Right hindlimb (tissue), 1 donor: Measurements from ENCODE around the gene RNF125.
"Not testable (repeated sequence)": the region's sequence is repeated elsewhere in the genome, so short reads cannot be mapped to it uniquely, and the experiment has no call there.

Experiments
- DNase-seq: peaks from one replicate; pipeline ENCODE4 v3.0.0-alpha.2; 2018

RNF125 gene

DNA sequence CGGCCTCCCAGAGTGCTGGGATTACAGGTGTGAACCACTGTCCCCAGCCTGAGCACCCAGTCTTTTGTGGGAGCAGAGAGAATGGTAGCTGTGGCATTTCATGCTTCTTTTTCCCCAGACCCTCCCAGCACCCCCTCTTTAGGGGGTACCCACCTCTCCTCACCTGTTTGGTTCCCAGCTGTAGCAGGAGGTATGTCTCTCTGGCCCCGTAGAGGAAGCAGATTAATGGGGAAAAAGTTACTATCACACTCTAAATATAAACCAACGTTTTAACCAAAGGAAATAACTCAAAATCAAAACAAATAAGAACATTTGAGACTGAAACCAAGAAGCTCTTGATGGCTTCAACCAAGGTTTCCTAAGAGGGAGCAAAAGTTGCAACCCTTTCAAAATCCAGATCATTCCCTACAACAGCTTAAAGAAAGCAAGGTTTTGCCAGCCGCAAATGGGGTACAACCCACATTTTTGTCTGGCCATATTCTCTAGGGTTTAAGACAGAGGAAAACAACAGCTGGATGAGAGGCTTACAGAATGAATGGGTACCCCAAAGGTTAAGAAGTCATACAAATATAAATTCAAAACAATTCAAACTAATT, 8.0 kb downstream of the RNF125 start:
- no peak for DNase-seq

DNA sequence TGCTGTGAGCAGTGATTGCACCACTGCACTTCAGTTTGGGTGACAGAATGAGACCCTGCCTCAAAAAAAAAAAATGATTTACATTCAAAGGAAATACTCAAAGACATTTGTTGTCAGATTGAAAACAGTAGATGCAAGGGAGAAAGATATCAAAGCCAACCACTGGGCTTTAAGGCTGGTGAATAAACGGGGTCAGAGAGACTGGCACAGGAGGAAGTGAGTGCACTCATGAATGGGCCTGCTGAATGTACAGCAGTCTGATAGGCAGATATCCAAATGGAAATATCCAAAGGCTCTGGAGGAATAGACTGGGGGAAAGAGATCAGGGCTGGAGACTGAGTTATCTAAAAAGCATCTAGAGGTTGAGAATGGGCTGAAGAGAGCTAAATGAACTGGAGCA, 10.9 kb downstream of the RNF125 start:
- DNase-seq = no peak

GRCh38 chr18:32032609-32033008, 14.0 kb downstream of the RNF125 start:
- no peak for DNase-seq

GRCh38 chr18:32036506-32037180, 18.0 kb downstream of the RNF125 start:
- DNase-seq = no peak

DNA sequence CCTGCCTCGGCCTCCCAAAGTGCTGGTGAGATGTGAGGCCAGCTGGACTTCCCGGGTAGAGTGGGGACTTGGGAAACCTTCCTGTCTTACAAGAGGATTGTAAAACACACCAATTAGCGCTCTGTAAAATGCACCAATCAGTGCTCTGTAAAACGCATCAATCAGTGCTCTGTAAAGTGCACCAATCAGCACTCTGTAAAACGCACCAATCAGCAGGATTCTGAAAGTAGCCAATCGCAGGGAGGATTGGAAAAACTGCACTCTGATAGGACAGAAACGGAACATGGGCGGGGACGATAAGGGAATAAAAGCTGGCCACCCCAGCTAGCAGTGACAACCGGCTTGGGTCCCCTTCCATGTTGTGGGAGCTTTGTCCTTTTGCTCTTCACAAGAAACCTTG, 19.0 kb downstream of the RNF125 start:
- no peak for DNase-seq

DNA sequence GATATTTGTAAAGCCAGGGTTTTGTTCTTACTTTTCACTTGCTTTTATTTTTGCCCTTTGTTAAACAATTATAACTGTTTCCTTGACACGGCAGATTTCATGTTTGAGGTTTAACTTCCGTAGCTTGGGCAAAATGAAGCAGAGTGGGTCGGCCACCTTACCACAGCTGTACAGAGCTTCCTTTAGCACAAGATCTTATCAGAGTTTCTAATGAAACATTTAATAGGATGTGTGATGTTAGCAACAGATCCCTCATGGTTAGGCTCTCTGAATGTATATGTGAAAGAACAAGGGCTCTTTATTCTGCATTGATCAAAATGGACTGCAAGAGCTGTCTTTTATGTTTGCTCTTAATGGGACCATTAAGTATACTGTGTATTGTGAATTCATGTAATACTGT, 22.3 kb downstream of the RNF125 start:
- no peak for DNase-seq

- DNase-seq = no peak
Measured at GRCh38 chr18:32042337-32042736, 23.7 kb downstream of the RNF125 start.

DNA sequence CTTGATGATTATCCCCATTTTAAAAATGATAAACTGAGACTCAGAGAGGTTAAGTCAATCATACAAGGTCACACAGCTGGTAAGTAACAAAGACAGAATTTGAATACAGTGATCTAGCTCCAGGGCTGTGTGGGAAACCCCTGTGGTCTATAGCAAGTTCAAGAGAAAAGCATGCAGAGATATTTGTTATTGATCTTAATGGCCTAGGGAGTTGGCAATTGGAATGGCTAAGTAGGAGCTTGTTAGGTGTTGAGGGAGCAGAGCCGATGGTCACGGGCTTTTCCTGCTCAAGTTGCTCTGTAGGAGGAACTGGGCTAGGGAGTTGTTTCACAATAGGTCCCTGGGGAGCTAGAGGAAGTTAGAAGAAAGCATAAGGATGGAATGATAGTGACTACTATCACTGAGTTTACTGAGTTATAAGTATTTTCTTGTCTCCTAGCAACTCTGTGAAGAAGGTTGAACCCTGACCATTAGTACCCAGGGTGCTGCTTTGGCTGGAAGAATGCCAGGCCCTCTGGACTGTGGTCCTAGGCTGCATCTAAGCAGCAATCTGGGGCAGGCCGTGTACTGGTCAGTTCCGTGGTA, 30.0 kb downstream of the RNF125 start:
- no peak for DNase-seq

- no peak for DNase-seq
Measured at GRCh38 chr18:32049393-32050171, 31.0 kb downstream of the RNF125 start.

GRCh38 chr18:32056613-32057358, 38.2 kb downstream of the RNF125 start:
- no peak for DNase-seq

GRCh38 chr18:32057624-32058165, 39.1 kb downstream of the RNF125 start:
- no peak for DNase-seq

DNA sequence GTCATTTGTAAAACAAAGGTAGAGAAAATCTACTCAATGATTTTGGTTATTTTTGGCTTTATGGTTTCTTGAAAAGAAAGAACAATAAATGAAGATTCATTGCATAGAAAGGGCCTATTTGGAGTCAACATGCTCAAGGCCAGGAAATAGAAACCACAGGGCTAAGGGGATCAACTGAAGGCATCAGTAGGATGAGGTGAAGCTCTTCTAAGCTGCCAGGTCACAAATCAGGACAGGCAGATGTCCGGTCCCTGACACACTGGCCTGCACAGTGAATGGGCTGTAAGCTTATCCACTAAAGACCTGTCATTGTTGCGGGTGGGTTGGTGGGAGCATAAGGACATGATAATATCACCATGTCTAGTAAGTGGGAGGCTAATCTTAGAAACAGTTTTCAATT, 41.4 kb downstream of the RNF125 start:
- DNase-seq = no peak

DNA sequence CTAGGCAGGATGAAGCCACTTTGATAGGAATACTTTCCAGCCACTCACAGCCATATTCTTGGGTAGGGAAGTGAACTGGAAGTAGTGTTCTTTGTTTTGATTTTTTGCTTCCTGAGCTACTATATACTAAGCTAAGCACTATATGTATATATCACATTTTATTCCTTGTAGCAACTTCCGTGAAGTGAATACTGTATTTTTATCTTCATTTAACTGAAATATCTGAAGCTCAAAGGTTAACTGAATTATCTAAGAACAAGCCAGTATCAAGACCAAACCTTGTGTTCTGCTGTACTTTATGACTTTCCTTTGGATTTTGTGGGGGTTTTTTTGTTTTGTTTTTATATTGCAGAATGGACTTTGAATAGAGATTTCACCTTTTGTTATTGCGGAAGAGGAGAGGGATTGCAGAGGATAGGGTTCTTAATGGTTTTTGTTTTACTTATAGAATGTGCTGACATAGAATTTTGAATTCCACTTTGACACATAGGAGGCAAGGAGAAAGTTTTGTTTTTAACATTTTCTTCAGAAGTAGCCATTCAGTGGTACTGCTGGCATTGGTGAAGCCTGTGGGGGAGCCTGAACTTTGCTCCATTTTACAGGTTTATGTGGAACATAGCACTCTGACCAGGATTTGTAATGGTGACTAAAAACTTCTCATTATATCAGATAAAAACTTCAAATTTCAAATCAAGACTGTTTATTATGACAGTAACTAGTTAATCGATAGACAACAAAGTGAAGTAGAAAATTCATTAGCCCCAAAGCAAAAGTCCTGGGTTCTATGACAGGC, 48.9 kb downstream of the RNF125 start:
- DNase-seq = no peak

GRCh38 chr18:32072321-32072720, 53.7 kb downstream of the RNF125 start:
- no peak for DNase-seq

DNA sequence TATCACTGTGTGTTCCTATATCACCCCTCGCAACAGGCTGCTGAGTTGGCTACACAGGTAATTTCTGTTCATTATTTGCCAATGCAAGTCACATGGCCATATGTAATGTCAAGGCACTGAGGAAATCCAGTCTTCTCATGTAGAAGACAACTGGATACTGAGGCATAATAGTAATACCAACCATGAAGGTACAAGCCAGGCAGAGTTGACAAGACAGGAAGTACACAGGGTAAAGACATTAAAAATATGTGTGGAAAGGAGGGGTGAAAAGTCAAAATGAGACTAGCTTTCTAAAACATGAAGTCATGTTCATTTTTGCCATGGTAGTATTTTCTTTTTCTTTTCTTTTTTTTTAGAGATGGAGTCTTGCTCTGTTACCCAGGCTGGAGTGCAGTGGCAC, 55.6 kb downstream of the RNF125 start:
- DNase-seq = no peak

DNA sequence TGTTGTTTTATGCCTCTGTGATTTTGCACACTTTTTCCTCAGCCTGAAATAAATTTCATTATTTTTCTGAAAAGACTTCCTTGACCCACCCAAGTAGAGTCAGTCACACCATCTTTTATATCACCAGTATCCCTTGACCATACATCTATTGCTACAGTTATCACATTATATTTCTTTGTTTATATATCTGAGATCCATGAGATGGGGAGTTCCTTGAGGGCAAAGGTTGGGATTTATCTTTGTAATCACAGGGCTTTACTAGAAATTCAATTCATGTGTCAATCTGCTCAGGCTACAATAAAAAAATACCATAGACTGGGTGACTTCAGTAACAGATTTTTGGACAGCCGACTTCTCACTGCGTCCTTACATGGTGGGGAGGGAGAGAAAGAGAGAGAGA, 60.2 kb downstream of the RNF125 start:
- DNase-seq = no peak

DNA sequence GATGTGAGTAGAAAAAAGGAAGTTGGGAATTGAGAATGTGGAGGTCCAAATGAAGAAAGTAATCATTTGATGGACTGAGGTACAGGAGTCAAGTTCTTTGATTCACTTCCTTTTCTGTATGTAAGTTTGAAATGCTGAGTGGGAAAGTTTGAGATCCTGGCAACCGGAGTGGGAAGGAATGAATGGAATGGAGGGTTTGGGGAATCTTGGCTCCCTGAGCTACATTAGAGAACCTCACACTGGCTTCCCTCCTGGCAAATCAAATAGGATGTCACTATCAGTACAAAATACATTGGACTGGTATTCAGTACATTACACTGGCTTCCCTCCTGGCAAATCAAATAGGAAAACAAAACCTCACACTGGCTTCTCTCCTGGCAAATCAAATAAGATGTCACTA, 63.3 kb downstream of the RNF125 start:
- DNase-seq = no peak

DNA sequence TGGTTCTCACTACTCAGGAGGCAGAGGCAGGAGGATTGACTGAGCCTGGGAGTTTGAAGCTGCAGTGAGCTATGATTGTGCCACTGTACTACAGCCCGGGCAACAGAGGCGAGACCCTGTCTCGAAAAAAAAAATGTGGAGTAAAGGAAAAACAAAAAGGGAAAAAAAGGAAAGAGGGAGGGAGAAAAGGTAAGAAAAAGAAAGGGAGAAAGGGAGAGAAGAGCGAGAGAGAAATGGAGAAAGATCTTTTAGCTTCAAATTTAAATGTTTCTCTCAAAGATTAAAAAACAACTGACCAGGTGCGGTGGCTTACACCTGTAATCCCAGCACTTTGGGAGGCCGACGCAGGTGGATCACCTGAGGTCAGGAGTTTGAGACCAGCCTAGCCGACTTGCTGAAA, 65.2 kb downstream of the RNF125 start:
- no peak for DNase-seq

- DNase-seq = no peak
Measured at GRCh38 chr18:32086881-32087280, 68.3 kb downstream of the RNF125 start.

GRCh38 chr18:32090831-32091230, 72.2 kb downstream of the RNF125 start:
- DNase-seq = not testable (repeated sequence)

- no peak for DNase-seq
Measured at GRCh38 chr18:32091325-32091723, 72.7 kb downstream of the RNF125 start.
